Measurements from ENCODE around the gene VOPP1. TPM values are rescaled to one million over a fixed set of nuclear protein-coding genes. Genes with fewer than 3 reads are reported as not detected.
"Not testable (repeated sequence)": the region's sequence is repeated elsewhere in the genome, so short reads cannot be mapped to it uniquely, and the experiment has no call there.

VOPP1 gene
- total RNA-seq, 3 donors from 2014 or later = 28.2 to 42.6 (median 40.8) TPM

GRCh38 chr7:55475855-55476803, 96.2 kb downstream of the VOPP1 start:
- H3K9me3 ChIP-seq = no peaks in the 10 kb centered on the region
- H3K27me3 ChIP-seq = no peaks in the 10 kb centered on the region
- no peak overlapping the region for H3K27ac ChIP-seq
- no peak overlapping the region for H3K4me3 ChIP-seq
- intact Hi-C loops (cut with DNase I; ENCODE audit: low total_unique reads) = no loop called here
- TF ChIP-seq POLR2A (IDR thresholded peaks at IDR 0.05) (no peak), CTCF (IDR thresholded peaks at IDR 0.05) (no peak), POLR2AphosphoS5 (IDR thresholded peaks at IDR 0.05) (no peak)
- H3K36me3 ChIP-seq = no peaks in the 10 kb centered on the region
- no peaks in the 10 kb centered on the region for H3K4me1 ChIP-seq
- no peak for DNase-seq (ENCODE audit: low spot score in 2 of 2)

GRCh38 chr7:55474944-55475854, 97.1 kb downstream of the VOPP1 start:
- H3K36me3 ChIP-seq = no peaks in the 10 kb centered on the region
- intact Hi-C loops (cut with DNase I; ENCODE audit: low total_unique reads) = no loop called here
- no peaks in the 10 kb centered on the region for H3K4me1 ChIP-seq

GRCh38 chr7:55473932-55474331, 98.4 kb downstream of the VOPP1 start:
- H3K4me1 ChIP-seq = no peaks in the 10 kb centered on the region
- intact Hi-C loops (cut with DNase I; ENCODE audit: low total_unique reads) = no loop called here
- no peaks in the 10 kb centered on the region for H3K9me3 ChIP-seq
- H3K27ac ChIP-seq = no peak overlapping the region
- TF ChIP-seq POLR2A (IDR thresholded peaks at IDR 0.05) = no peak
- no peaks in the 10 kb centered on the region for H3K36me3 ChIP-seq
- H3K4me3 ChIP-seq = no peak overlapping the region
- DNase-seq (ENCODE audit: low spot score in 2 of 2) = no peak
- no peaks in the 10 kb centered on the region for H3K27me3 ChIP-seq

More at GRCh38 chr7:55474944-55475854, 97.1 kb downstream of the VOPP1 start:
- no peak overlapping the region for H3K4me3 ChIP-seq
- no peaks in the 10 kb centered on the region for H3K27me3 ChIP-seq
- no peak overlapping the region for H3K27ac ChIP-seq
- H3K9me3 ChIP-seq = no peaks in the 10 kb centered on the region
- DNase-seq (ENCODE audit: low spot score in 2 of 2) = no peak
- TF ChIP-seq POLR2A (IDR thresholded peaks at IDR 0.05) = no peak
- no peak for TF ChIP-seq CTCF (IDR thresholded peaks at IDR 0.05)
- no peak for TF ChIP-seq POLR2AphosphoS5 (IDR thresholded peaks at IDR 0.05)

GRCh38 chr7:55472928-55473725, 99.2 kb downstream of the VOPP1 start:
- intact Hi-C loops (cut with DNase I; ENCODE audit: low total_unique reads) = no loop called here
- no peak for TF ChIP-seq POLR2AphosphoS5 (IDR thresholded peaks at IDR 0.05)
- no peak for TF ChIP-seq POLR2A (IDR thresholded peaks at IDR 0.05)
- TF ChIP-seq CTCF (IDR thresholded peaks at IDR 0.05) = no peak
- H3K27ac ChIP-seq = no peak overlapping the region
- H3K4me1 ChIP-seq = no peaks in the 10 kb centered on the region
- DNase-seq (ENCODE audit: low spot score in 2 of 2) = no peak
- no peaks in the 10 kb centered on the region for H3K27me3 ChIP-seq
- no peaks in the 10 kb centered on the region for H3K9me3 ChIP-seq
- H3K36me3 ChIP-seq = no peaks in the 10 kb centered on the region
- H3K4me3 ChIP-seq = no peak overlapping the region

GRCh38 chr7:55472406-55472805, 99.9 kb downstream of the VOPP1 start:
- H3K36me3 ChIP-seq; intact Hi-C loops (cut with DNase I; ENCODE audit: low total_unique reads); H3K27me3 ChIP-seq; H3K4me1 ChIP-seq; H3K9me3 ChIP-seq; H3K4me3 ChIP-seq; DNase-seq (ENCODE audit: low spot score in 2 of 2); H3K27ac ChIP-seq: not testable (repeated sequence)

GRCh38 chr7:55471594-55471993, 100.7 kb downstream of the VOPP1 start:
- H3K27ac ChIP-seq; H3K36me3 ChIP-seq; H3K9me3 ChIP-seq; DNase-seq (ENCODE audit: low spot score in 2 of 2); intact Hi-C loops (cut with DNase I; ENCODE audit: low total_unique reads); H3K4me1 ChIP-seq; H3K27me3 ChIP-seq; H3K4me3 ChIP-seq: not testable (repeated sequence)
